Brain microvascular endothelial cell (primary cell): ENCODE measurements around the gene WDR93.

Experiments used
- DNase-seq: peaks from one replicate; pipeline ENCODE4 v3.0.0-alpha.2; 2020
- H3K27ac ChIP-seq: fragments of 250-450 bp; sonication (Bioruptor Pico); 2 replicates; pipeline ENCODE4 v1.5.1; 2020; ENCODE audit warnings: mild to moderate bottlenecking, moderate library complexity
- H3K27me3 ChIP-seq: fragments of 250-450 bp; sonication (Bioruptor Pico); replicated peaks from 2 replicates; pipeline ENCODE4 v1.5.1; 2020; ENCODE audit warnings: mild to moderate bottlenecking
- H3K36me3 ChIP-seq: fragments of 250-450 bp; sonication (Bioruptor Pico); replicated peaks from 2 replicates; pipeline ENCODE4 v1.5.1; 2020; ENCODE audit warnings: mild to moderate bottlenecking
- H3K4me3 ChIP-seq: 2 replicates; pipeline ENCODE4 v1.5.1; 2011; ENCODE audit warnings: low read depth, mild to moderate bottlenecking, control low read depth, low read length, moderate library complexity
- in situ Hi-C: cut with HindIII; loops from 2 replicates; pipeline ENCODE4 v1.10.0; 2017; ENCODE audit warnings: low sequenced_read_pairs, low pct_ligation_motif_present
- TF ChIP-seq, protein P1 (sequence below): IDR thresholded peaks from 2 replicates; pipeline ENCODE4 v1.5.1; 2011; ENCODE audit warnings: low read depth, mild to moderate bottlenecking, moderate library complexity, low read length, control low read depth, inconsistent platforms; ENCODE audit errors: missing control alignments

Gene WDR93

DNA sequence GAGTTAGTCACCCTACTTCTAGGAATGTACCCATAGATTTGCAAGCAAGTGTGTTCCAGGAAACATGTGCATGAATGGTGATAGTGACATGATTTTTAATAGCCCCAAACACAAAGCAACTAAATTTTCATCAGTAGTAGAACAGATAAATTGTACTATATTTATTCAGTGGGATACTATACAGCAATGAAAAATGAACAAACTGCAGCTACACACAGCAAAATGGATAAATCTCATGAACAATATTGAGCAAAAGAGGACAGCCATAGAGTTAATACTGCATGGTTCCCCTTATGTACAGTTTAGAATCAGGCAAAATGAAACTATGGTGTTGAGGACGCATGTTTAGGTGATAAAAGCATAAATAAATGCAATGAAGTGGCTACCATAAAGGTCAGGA lies 34.5 kb downstream of the WDR93 start:
- TF ChIP-seq, protein P1, sequence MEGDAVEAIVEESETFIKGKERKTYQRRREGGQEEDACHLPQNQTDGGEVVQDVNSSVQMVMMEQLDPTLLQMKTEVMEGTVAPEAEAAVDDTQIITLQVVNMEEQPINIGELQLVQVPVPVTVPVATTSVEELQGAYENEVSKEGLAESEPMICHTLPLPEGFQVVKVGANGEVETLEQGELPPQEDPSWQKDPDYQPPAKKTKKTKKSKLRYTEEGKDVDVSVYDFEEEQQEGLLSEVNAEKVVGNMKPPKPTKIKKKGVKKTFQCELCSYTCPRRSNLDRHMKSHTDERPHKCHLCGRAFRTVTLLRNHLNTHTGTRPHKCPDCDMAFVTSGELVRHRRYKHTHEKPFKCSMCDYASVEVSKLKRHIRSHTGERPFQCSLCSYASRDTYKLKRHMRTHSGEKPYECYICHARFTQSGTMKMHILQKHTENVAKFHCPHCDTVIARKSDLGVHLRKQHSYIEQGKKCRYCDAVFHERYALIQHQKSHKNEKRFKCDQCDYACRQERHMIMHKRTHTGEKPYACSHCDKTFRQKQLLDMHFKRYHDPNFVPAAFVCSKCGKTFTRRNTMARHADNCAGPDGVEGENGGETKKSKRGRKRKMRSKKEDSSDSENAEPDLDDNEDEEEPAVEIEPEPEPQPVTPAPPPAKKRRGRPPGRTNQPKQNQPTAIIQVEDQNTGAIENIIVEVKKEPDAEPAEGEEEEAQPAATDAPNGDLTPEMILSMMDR = no peak
- in situ Hi-C loops = no loop called here

DNA sequence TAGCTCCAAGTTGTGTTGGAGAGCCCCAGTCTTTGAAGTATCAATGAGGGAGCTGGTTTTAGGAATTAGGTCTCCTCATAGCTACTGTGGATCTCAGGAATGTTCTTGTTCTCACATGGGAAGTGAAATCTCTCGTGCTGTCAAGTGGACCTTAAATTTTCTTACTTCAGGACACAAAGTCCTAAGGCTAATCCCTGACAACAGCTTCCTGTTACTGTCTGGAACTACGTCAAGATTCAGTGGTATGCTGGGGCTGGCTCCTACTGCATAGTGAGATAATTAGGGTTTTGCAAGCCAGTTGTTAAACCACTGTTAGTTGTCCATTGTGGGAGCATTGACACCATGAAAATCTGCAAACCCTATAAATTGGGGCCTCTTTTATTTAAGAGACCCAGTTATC lies 37.6 kb downstream of the WDR93 start:
- no peak overlapping the region for H3K4me3 ChIP-seq
- H3K27ac ChIP-seq = no peak overlapping the region
- H3K36me3 ChIP-seq = no peaks in the 10 kb centered on the region
- in situ Hi-C loops = no loop called here
- DNase-seq = no peak
- TF ChIP-seq, protein P1 = no peak
- peaks cover 4% of the 10 kb centered on the region for H3K27me3 ChIP-seq

More for the DNA sequence above, 34.5 kb downstream of the WDR93 start:
- Histone ChIP-seq H3K27ac (no peak overlapping the region), H3K27me3 (no peaks in the 10 kb centered on the region), H3K4me3 (no peak overlapping the region), H3K36me3 (no peaks in the 10 kb centered on the region)
- no peak for DNase-seq

DNA sequence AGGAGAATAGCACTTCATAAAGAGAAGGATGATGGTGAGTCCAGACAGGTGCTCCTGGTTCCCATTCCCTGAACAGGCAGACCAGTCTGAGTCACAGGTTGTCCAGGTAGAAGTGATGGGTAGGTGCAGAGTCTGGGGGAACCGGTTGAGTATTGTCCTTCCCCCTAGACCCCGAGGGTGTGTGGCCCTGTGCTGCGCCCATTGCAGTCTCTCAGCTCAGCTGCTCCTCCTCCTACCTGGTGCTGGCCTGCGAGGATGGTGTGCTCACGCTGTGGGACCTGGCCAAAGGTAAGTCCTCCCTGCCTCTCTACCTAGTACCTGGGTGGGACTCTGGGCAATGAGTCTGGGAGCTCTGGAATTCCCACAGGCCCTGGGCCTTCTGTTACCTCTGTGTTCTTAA lies 40.7 kb downstream of the WDR93 start:
- no peak for DNase-seq
- H3K4me3 ChIP-seq = no peak overlapping the region
- no peak overlapping the region for H3K27ac ChIP-seq
- TF ChIP-seq, protein P1 = no peak
- in situ Hi-C loops = no loop called here
- H3K36me3 ChIP-seq = no peaks in the 10 kb centered on the region
- peaks cover 13% of the 10 kb centered on the region for H3K27me3 ChIP-seq

DNA sequence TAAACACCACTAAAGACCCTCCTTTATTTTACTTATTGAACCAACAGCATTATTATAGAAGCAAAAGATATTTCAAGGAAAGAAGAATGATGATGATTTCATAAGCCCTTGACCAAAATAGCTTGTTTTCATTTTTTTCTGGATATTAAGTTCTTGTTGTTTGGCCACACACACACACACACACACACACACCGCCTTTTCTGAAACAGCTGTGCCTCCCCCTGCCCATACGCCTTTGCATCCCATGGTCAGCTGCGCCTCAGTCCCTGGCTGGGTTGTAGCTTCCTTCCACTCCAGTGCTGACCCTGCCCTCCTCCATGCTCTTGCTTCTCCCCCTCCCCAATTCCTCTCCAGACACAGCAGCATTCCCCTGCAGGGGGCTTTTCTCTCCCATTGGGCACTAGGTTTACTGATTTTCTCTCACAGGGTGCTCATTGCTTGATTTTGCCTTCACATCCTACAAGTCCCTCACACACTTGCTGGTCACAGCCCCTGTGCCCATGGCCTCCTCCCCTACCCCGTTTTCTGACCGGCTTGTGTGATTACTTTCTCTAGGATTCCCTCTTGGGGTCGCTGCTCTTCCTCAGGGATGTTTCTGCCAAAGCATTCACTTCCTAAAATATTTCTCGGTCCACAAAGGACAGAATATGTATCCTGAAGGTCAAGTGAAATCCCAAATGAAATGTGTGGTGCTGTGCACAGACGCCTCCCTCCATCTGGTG lies 42.0 kb downstream of the WDR93 start:
- no peaks in the 10 kb centered on the region for H3K36me3 ChIP-seq
- H3K4me3 ChIP-seq = no peak overlapping the region
- H3K27me3 ChIP-seq = peaks cover 13% of the 10 kb centered on the region
- no peak for DNase-seq
- TF ChIP-seq, protein P1 = no peak
- in situ Hi-C loops = no loop called here
- H3K27ac ChIP-seq = no peak overlapping the region

DNA sequence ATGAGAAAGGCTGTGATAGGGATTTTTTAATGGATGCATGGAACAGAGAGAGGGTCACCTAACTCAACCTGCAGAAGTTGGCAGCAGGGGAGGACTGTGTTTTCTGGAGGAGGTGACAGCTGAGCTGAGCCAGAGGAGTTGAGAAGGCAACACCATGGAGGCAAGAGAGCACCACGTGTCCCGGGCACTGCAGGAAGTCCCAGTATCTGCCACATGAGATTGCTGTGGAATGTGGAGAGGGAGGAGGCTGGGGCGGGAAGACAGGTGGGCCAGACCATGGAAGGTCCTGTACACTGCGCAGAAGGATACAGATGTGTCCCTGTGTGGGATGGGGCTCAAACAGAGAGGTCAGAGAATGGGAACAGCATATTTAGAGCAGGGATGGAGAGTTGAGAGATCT lies 45.2 kb downstream of the WDR93 start:
- Histone ChIP-seq H3K27ac (no peak overlapping the region), H3K4me3 (no peak overlapping the region), H3K27me3 (peaks cover 13% of the 10 kb centered on the region), H3K36me3 (no peaks in the 10 kb centered on the region)
- TF ChIP-seq, protein P1 = no peak
- in situ Hi-C loops = no loop called here
- DNase-seq = no peak

DNA sequence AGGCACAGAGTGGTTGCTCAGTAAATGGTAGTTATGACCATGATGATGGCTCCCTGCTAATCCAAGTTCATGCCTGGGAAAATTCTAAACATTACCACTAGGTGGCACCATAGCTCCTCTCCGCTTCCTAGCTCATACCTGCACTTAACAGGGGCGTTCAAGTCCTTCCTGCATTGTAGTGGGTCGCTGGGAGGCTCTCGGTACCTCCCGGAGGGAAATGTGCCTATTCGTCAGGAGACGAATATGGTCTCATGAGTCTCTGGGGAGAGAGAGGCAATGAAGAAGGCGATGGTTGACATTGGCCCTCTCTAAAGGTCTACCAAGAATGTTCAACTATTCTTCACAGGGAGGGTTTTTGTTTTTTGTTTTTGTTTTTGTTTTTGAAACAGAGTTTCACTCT lies 49.5 kb downstream of the WDR93 start:
- Histone ChIP-seq H3K27me3 (peaks cover 2% of the 10 kb centered on the region), H3K27ac (no peak overlapping the region), H3K4me3 (no peak overlapping the region), H3K36me3 (no peaks in the 10 kb centered on the region)
- in situ Hi-C loops = no loop called here
- peak; percentile 49 for DNase-seq
- TF ChIP-seq, protein P1 = peak; percentile 87
